Keratinocyte (primary cell): ENCODE results near the gene RHOBTB1.

Experiments used
- EZH2 ChIP-seq: IDR thresholded peaks from one replicate; pipeline ENCODE4 v1.6.1; 2012; ENCODE audit warnings: inconsistent platforms, mild to moderate bottlenecking, low read length, moderate library complexity
- TF ChIP-seq, protein P1 (sequence below), 3 experiments: IDR thresholded peaks in 1 of 3; conservative IDR thresholded peaks in 1 of 3; optimal IDR thresholded peaks in 1 of 3; 2 replicates in 2 of 3; 3 replicates in 1 of 3; pipeline versions ENCODE3 to v1.5.1; 2011; ENCODE audit warnings: low read length in 3 of 3, mild to moderate bottlenecking in 3 of 3, moderate library complexity in 2 of 3, control low read depth in 1 of 3, inconsistent platforms in 1 of 3; ENCODE audit not compliant: insufficient read depth in 2 of 3; ENCODE audit errors: extremely low read depth in 1 of 3

GRCh38 chr10:60871215-60871614 is 72.8 kb downstream of the RHOBTB1 start:
- no peak for TF ChIP-seq EZH2
- TF ChIP-seq, protein P1, sequence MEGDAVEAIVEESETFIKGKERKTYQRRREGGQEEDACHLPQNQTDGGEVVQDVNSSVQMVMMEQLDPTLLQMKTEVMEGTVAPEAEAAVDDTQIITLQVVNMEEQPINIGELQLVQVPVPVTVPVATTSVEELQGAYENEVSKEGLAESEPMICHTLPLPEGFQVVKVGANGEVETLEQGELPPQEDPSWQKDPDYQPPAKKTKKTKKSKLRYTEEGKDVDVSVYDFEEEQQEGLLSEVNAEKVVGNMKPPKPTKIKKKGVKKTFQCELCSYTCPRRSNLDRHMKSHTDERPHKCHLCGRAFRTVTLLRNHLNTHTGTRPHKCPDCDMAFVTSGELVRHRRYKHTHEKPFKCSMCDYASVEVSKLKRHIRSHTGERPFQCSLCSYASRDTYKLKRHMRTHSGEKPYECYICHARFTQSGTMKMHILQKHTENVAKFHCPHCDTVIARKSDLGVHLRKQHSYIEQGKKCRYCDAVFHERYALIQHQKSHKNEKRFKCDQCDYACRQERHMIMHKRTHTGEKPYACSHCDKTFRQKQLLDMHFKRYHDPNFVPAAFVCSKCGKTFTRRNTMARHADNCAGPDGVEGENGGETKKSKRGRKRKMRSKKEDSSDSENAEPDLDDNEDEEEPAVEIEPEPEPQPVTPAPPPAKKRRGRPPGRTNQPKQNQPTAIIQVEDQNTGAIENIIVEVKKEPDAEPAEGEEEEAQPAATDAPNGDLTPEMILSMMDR (optimal IDR thresholded peaks at IDR 0.05 in 1 of 3, IDR thresholded peaks at IDR 0.05 in 1 of 3, conservative IDR thresholded peaks at IDR 0.05 in 1 of 3; ENCODE audit: extremely low read depth in 1 of 3, insufficient read depth in 2 of 3, low read length in 3 of 3), result no peak
